ENCODE results near the gene EPS8. TPM values are rescaled to one million over a fixed set of nuclear protein-coding genes. Genes with fewer than 3 reads are reported as not detected.

EPS8 gene
- total RNA-seq, 1 experiment from 2014 or later = 32.0 TPM

GRCh38 chr12:15662983-15663659 lies 126.1 kb downstream of the EPS8 start:
- Histone ChIP-seq H3K9me3 (ENCODE audit: control insufficient read depth, insufficient read depth, low read depth, low read length) (no peaks in the 10 kb centered on the region), H3K27me3 (ENCODE audit: control insufficient read depth, insufficient read depth, low read length) (no peaks in the 10 kb centered on the region), H3K36me3 (ENCODE audit: control insufficient read depth, insufficient read depth, low read length) (peaks cover 2% of the 10 kb centered on the region; the same call in 1 of the 2 replicates), H3K4me1 (ENCODE audit: control insufficient read depth, insufficient read depth, low read length) (no peaks in the 10 kb centered on the region), H3K27ac (ENCODE audit: low read length) (no peak overlapping the region), H3K4me3 (ENCODE audit: low read depth in 2 of 2, low read length in 2 of 2) (no peak overlapping the region)
- DNase-seq (ENCODE audit: low read depth, low spot score) (no peak), ATAC-seq (no peak)
- BruUV-seq (replicated peaks) = no TSS peak
- ChIA-PET CTCF (no interaction called here), POLR2A (interaction anchor here (0.7 kb wide), 1 partner anchor 35 kb away, joined by 8 read pairs; no protein-coding TSS in a partner anchor)
- TF ChIP-seq SIN3A (IDR thresholded peaks at IDR 0.05; ENCODE audit: borderline replicate concordance, insufficient read depth, low read depth, low read length) = no peak
- no peak for TF ChIP-seq TCF7L2 (IDR thresholded peaks at IDR 0.05; ENCODE audit: low read depth, low read length)
- no peak for TF ChIP-seq POLR2AphosphoS5 (IDR thresholded peaks at IDR 0.05; ENCODE audit: low read depth, low read length)
- TF ChIP-seq REST (IDR thresholded peaks at IDR 0.05; ENCODE audit: insufficient read depth in 1 of 2, low read depth in 2 of 2, low read length in 1 of 2) = no peak
- no peak for TF ChIP-seq CTCF (IDR thresholded peaks at IDR 0.05)
- intact Hi-C loops (cut with micrococcal nuclease; ENCODE audit: unreplicated experiment) = no loop called here
- in situ Hi-C loops (cut with HindIII; ENCODE audit: low pct_unique_long_range_greater_than_20kb, low sequenced_read_pairs) = no loop called here

- POLR2A ChIA-PET = interaction anchor here (0.7 kb wide), 1 partner anchor 36 kb away, joined by 8 read pairs; no protein-coding TSS in a partner anchor
- intact Hi-C loops (cut with micrococcal nuclease; ENCODE audit: unreplicated experiment) (no loop called here), in situ Hi-C loops (cut with HindIII; ENCODE audit: low pct_unique_long_range_greater_than_20kb, low sequenced_read_pairs) (no loop called here)
- ATAC-seq (no peak), DNase-seq (ENCODE audit: low read depth, low spot score) (peak; percentile 38)
- CTCF ChIA-PET = no interaction called here
- no peaks in the 10 kb centered on the region for H3K27me3 ChIP-seq (ENCODE audit: control insufficient read depth, insufficient read depth, low read length)
- H3K9me3 ChIP-seq (ENCODE audit: control insufficient read depth, insufficient read depth, low read depth, low read length) = no peaks in the 10 kb centered on the region
- no TSS peak for BruUV-seq (replicated peaks)
- TF ChIP-seq SIN3A (IDR thresholded peaks at IDR 0.05; ENCODE audit: borderline replicate concordance, insufficient read depth, low read depth, low read length) (no peak), POLR2AphosphoS5 (IDR thresholded peaks at IDR 0.05; ENCODE audit: low read depth, low read length) (no peak), TCF7L2 (IDR thresholded peaks at IDR 0.05; ENCODE audit: low read depth, low read length) (no peak), REST (IDR thresholded peaks at IDR 0.05; ENCODE audit: insufficient read depth in 1 of 2, low read depth in 2 of 2, low read length in 1 of 2) (no peak), CTCF (IDR thresholded peaks at IDR 0.05) (no peak)
- H3K36me3 ChIP-seq (ENCODE audit: control insufficient read depth, insufficient read depth, low read length) = peaks cover 4% of the 10 kb centered on the region; the same call in 1 of the 2 replicates
- no peaks in the 10 kb centered on the region for H3K4me1 ChIP-seq (ENCODE audit: control insufficient read depth, insufficient read depth, low read length)
- H3K4me3 ChIP-seq (ENCODE audit: low read depth in 2 of 2, low read length in 2 of 2) = no peak overlapping the region
- no peak overlapping the region for H3K27ac ChIP-seq (ENCODE audit: low read length)
Measured at GRCh38 chr12:15662303-15662980, 126.7 kb downstream of the EPS8 start.
